HG03442 (cell line): ENCODE measurements around the gene SCN5A.

Source experiments
- ATAC-seq: cut with Tn5 transposase; IDR thresholded peaks from one replicate; pipeline ENCODE4 v1.9.1; 2021; ENCODE audit warnings: mild to moderate bottlenecking, moderate library complexity; ENCODE audit not compliant: unreplicated experiment

Gene SCN5A

GRCh38 chr3:38649500-38650247 lies at the start of gene SCN5A:
SCN5A (minus strand) TSS chr3:38649687; CDS start chr3:38633307, 16,380 bp downstream.
- peak; percentile 43 for ATAC-seq

- no peak for ATAC-seq
Measured at GRCh38 chr3:38698760-38699159, 49.3 kb upstream of the SCN5A start.

- no peak for ATAC-seq
Measured at GRCh38 chr3:38698061-38698460, 48.6 kb upstream of the SCN5A start.

GRCh38 chr3:38696034-38696433 lies 46.5 kb upstream of the SCN5A start:
- ATAC-seq = no peak

- no peak for ATAC-seq
Measured at GRCh38 chr3:38690185-38690584, 40.7 kb upstream of the SCN5A start.

- no peak for ATAC-seq
Measured at GRCh38 chr3:38689774-38690173, 40.3 kb upstream of the SCN5A start.

GRCh38 chr3:38689346-38689745 lies 39.9 kb upstream of the SCN5A start:
- ATAC-seq = no peak

GRCh38 chr3:38687321-38687720 lies 37.8 kb upstream of the SCN5A start:
- ATAC-seq = no peak

GRCh38 chr3:38684546-38684945 lies 35.1 kb upstream of the SCN5A start:
- ATAC-seq = no peak

GRCh38 chr3:38669668-38670067 lies 20.2 kb upstream of the SCN5A start:
- no peak for ATAC-seq

- no peak for ATAC-seq
Measured at GRCh38 chr3:38662544-38662943, 13.1 kb upstream of the SCN5A start.

- no peak for ATAC-seq
Measured at GRCh38 chr3:38658841-38659240, 9.4 kb upstream of the SCN5A start.

GRCh38 chr3:38657369-38657768 lies 7.9 kb upstream of the SCN5A start:
- ATAC-seq = no peak

- no peak for ATAC-seq
Measured at GRCh38 chr3:38655708-38656300, 6.3 kb upstream of the SCN5A start.

GRCh38 chr3:38653685-38654537 lies 4.4 kb upstream of the SCN5A start:
- ATAC-seq = no peak

GRCh38 chr3:38652934-38653333 lies 3.4 kb upstream of the SCN5A start:
- no peak for ATAC-seq

GRCh38 chr3:38651153-38651789 lies 1.8 kb upstream of the SCN5A start:
- peak; percentile 67 for ATAC-seq

- no peak for ATAC-seq
Measured at GRCh38 chr3:38650248-38650951, 913 bp upstream of the SCN5A start.

GRCh38 chr3:38648659-38649499 lies 608 bp downstream of the SCN5A start:
- ATAC-seq = peak; percentile 5
